ENCODE measurements around the gene CDK6.

DNA sequence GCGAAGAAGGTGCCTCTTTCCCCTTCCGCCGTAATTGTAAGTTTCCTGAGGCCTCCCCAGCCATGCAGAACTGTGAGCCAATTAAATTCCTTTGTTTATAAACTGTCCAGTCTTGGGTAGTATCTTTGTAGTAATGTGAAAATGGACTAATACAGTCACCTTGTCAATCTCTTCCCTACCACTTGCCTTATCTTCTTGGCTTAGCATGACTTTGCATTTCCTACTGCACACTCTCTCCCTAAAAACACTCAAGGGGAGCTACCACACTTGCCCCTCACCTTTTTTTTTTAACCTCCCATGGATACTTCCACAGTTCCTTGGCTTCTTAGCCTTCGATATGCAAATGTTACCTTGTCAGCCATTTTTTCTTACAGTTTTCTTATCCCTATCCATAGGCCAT, 7.4 kb upstream of the CDK6 start:
- TF ChIP-seq, protein P1, sequence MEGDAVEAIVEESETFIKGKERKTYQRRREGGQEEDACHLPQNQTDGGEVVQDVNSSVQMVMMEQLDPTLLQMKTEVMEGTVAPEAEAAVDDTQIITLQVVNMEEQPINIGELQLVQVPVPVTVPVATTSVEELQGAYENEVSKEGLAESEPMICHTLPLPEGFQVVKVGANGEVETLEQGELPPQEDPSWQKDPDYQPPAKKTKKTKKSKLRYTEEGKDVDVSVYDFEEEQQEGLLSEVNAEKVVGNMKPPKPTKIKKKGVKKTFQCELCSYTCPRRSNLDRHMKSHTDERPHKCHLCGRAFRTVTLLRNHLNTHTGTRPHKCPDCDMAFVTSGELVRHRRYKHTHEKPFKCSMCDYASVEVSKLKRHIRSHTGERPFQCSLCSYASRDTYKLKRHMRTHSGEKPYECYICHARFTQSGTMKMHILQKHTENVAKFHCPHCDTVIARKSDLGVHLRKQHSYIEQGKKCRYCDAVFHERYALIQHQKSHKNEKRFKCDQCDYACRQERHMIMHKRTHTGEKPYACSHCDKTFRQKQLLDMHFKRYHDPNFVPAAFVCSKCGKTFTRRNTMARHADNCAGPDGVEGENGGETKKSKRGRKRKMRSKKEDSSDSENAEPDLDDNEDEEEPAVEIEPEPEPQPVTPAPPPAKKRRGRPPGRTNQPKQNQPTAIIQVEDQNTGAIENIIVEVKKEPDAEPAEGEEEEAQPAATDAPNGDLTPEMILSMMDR (IDR thresholded peaks at IDR 0.05), result no peak
- TF ChIP-seq POLR2A (IDR thresholded peaks at IDR 0.05) (no peak), EP300 (IDR thresholded peaks at IDR 0.05; ENCODE audit: low read depth) (no peak)

Measured in transverse colon (tissue), 3 donors.